ENCODE results near the gene IRX2. TPM values are rescaled to one million over a fixed set of nuclear protein-coding genes. Genes with fewer than 3 reads are reported as not detected.

IRX2 gene
- polyA plus RNA-seq, 1 donor: 0.01 TPM

- no peak for DNase-seq
- H3K27me3 ChIP-seq (ENCODE audit: control insufficient read depth, insufficient read depth, low read length): peaks cover 10% of the 10 kb centered on the region
- no peaks in the 10 kb centered on the region for H3K9me3 ChIP-seq (ENCODE audit: control insufficient read depth, low read depth, low read length)
- no peaks in the 10 kb centered on the region for H3K4me1 ChIP-seq (ENCODE audit: control insufficient read depth, insufficient read depth, low read length)
- H3K27ac ChIP-seq (ENCODE audit: low read length): no peak overlapping the region
- no peak overlapping the region for H3K4me3 ChIP-seq (ENCODE audit: low read length)
- WGBS (ENCODE audit: insufficient coverage, low lambda C conversion rate): 67% methylated on average over 1 of the region's 6 CpGs
- no peaks in the 10 kb centered on the region for H3K36me3 ChIP-seq (ENCODE audit: control insufficient read depth, insufficient read depth, low read length)
Observed at GRCh38 chr5:2767089-2767488, 15.6 kb upstream of the IRX2 start.

GRCh38 chr5:2764581-2764980 is 13.1 kb upstream of the IRX2 start:
- no CpG with 5 or more reads among the region's 15 CpGs for WGBS (ENCODE audit: insufficient coverage, low lambda C conversion rate)
- no peaks in the 10 kb centered on the region for H3K36me3 ChIP-seq (ENCODE audit: control insufficient read depth, insufficient read depth, low read length)
- DNase-seq: no peak
- no peak overlapping the region for H3K27ac ChIP-seq (ENCODE audit: low read length)
- no peak overlapping the region for H3K4me3 ChIP-seq (ENCODE audit: low read length)
- H3K27me3 ChIP-seq (ENCODE audit: control insufficient read depth, insufficient read depth, low read length): peaks cover 19% of the 10 kb centered on the region
- no peaks in the 10 kb centered on the region for H3K4me1 ChIP-seq (ENCODE audit: control insufficient read depth, insufficient read depth, low read length)
- H3K9me3 ChIP-seq (ENCODE audit: control insufficient read depth, low read depth, low read length): no peaks in the 10 kb centered on the region

- Histone ChIP-seq H3K4me1 (ENCODE audit: control insufficient read depth, insufficient read depth, low read length) (no peaks in the 10 kb centered on the region), H3K9me3 (ENCODE audit: control insufficient read depth, low read depth, low read length) (no peaks in the 10 kb centered on the region), H3K36me3 (ENCODE audit: control insufficient read depth, insufficient read depth, low read length) (no peaks in the 10 kb centered on the region), H3K27ac (ENCODE audit: low read length) (no peak overlapping the region), H3K4me3 (ENCODE audit: low read length) (no peak overlapping the region), H3K27me3 (ENCODE audit: control insufficient read depth, insufficient read depth, low read length) (peaks cover 30% of the 10 kb centered on the region)
- no CpG with 5 or more reads among the region's 4 CpGs for WGBS (ENCODE audit: insufficient coverage, low lambda C conversion rate)
- DNase-seq: no peak
Observed at GRCh38 chr5:2763533-2763794, 12.0 kb upstream of the IRX2 start.

- Histone ChIP-seq H3K9me3 (ENCODE audit: control insufficient read depth, low read depth, low read length) (no peaks in the 10 kb centered on the region), H3K27ac (ENCODE audit: low read length) (no peak overlapping the region), H3K27me3 (ENCODE audit: control insufficient read depth, insufficient read depth, low read length) (peaks cover 34% of the 10 kb centered on the region), H3K4me1 (ENCODE audit: control insufficient read depth, insufficient read depth, low read length) (no peaks in the 10 kb centered on the region), H3K4me3 (ENCODE audit: low read length) (no peak overlapping the region), H3K36me3 (ENCODE audit: control insufficient read depth, insufficient read depth, low read length) (no peaks in the 10 kb centered on the region)
- WGBS (ENCODE audit: insufficient coverage, low lambda C conversion rate): 80% methylated on average over 1 of the region's 12 CpGs
- no peak for DNase-seq
Observed at GRCh38 chr5:2762744-2763532, 11.5 kb upstream of the IRX2 start.

GRCh38 chr5:2761921-2762488 is 10.5 kb upstream of the IRX2 start:
- H3K9me3 ChIP-seq (ENCODE audit: control insufficient read depth, low read depth, low read length): no peaks in the 10 kb centered on the region
- DNase-seq: no peak
- peaks cover 43% of the 10 kb centered on the region for H3K27me3 ChIP-seq (ENCODE audit: control insufficient read depth, insufficient read depth, low read length)
- no peak overlapping the region for H3K27ac ChIP-seq (ENCODE audit: low read length)
- WGBS (ENCODE audit: insufficient coverage, low lambda C conversion rate): 42% methylated on average over 2 of the region's 4 CpGs
- no peaks in the 10 kb centered on the region for H3K36me3 ChIP-seq (ENCODE audit: control insufficient read depth, insufficient read depth, low read length)
- H3K4me3 ChIP-seq (ENCODE audit: low read length): no peak overlapping the region
- H3K4me1 ChIP-seq (ENCODE audit: control insufficient read depth, insufficient read depth, low read length): no peaks in the 10 kb centered on the region

- Histone ChIP-seq H3K9me3 (ENCODE audit: control insufficient read depth, low read depth, low read length) (peaks cover 9% of the 10 kb centered on the region), H3K4me3 (ENCODE audit: low read length) (no peak overlapping the region), H3K27me3 (ENCODE audit: control insufficient read depth, insufficient read depth, low read length) (peaks cover 61% of the 10 kb centered on the region), H3K4me1 (ENCODE audit: control insufficient read depth, insufficient read depth, low read length) (no peaks in the 10 kb centered on the region), H3K36me3 (ENCODE audit: control insufficient read depth, insufficient read depth, low read length) (no peaks in the 10 kb centered on the region), H3K27ac (ENCODE audit: low read length) (no peak overlapping the region)
- WGBS (ENCODE audit: insufficient coverage, low lambda C conversion rate): 88% methylated on average over 1 of the region's 11 CpGs
- DNase-seq: no peak
Observed at GRCh38 chr5:2759696-2760461, 8.4 kb upstream of the IRX2 start.

GRCh38 chr5:2759091-2759490 is 7.6 kb upstream of the IRX2 start:
- Histone ChIP-seq H3K36me3 (ENCODE audit: control insufficient read depth, insufficient read depth, low read length) (no peaks in the 10 kb centered on the region), H3K9me3 (ENCODE audit: control insufficient read depth, low read depth, low read length) (peaks cover 9% of the 10 kb centered on the region), H3K4me3 (ENCODE audit: low read length) (no peak overlapping the region), H3K27me3 (ENCODE audit: control insufficient read depth, insufficient read depth, low read length) (peaks cover 63% of the 10 kb centered on the region), H3K4me1 (ENCODE audit: control insufficient read depth, insufficient read depth, low read length) (no peaks in the 10 kb centered on the region), H3K27ac (ENCODE audit: low read length) (no peak overlapping the region)
- DNase-seq: no peak
- no CpG with 5 or more reads among the region's 3 CpGs for WGBS (ENCODE audit: insufficient coverage, low lambda C conversion rate)

GRCh38 chr5:2758632-2759031 is 7.2 kb upstream of the IRX2 start:
- Histone ChIP-seq H3K9me3 (ENCODE audit: control insufficient read depth, low read depth, low read length) (peaks cover 9% of the 10 kb centered on the region), H3K36me3 (ENCODE audit: control insufficient read depth, insufficient read depth, low read length) (no peaks in the 10 kb centered on the region), H3K27me3 (ENCODE audit: control insufficient read depth, insufficient read depth, low read length) (peaks cover 68% of the 10 kb centered on the region), H3K4me1 (ENCODE audit: control insufficient read depth, insufficient read depth, low read length) (no peaks in the 10 kb centered on the region), H3K4me3 (ENCODE audit: low read length) (no peak overlapping the region), H3K27ac (ENCODE audit: low read length) (no peak overlapping the region)
- no CpG with 5 or more reads among the region's 6 CpGs for WGBS (ENCODE audit: insufficient coverage, low lambda C conversion rate)
- DNase-seq: no peak

GRCh38 chr5:2757563-2758351 is 6.3 kb upstream of the IRX2 start:
- DNase-seq: no peak
- Histone ChIP-seq H3K9me3 (ENCODE audit: control insufficient read depth, low read depth, low read length) (peaks cover 13% of the 10 kb centered on the region), H3K27me3 (ENCODE audit: control insufficient read depth, insufficient read depth, low read length) (peaks cover 77% of the 10 kb centered on the region), H3K36me3 (ENCODE audit: control insufficient read depth, insufficient read depth, low read length) (no peaks in the 10 kb centered on the region), H3K4me1 (ENCODE audit: control insufficient read depth, insufficient read depth, low read length) (no peaks in the 10 kb centered on the region), H3K4me3 (ENCODE audit: low read length) (no peak overlapping the region), H3K27ac (ENCODE audit: low read length) (no peak overlapping the region)
- no CpG with 5 or more reads among the region's 23 CpGs for WGBS (ENCODE audit: insufficient coverage, low lambda C conversion rate)
